ENCODE data around the gene ADCY1. TPM values are rescaled to one million over a fixed set of nuclear protein-coding genes. Genes with fewer than 3 reads are reported as not detected.

Gene ADCY1
- total RNA-seq, 4 donors from 2014 or later: under 0.01 to 4.3 (median 4.1) TPM; not detected in 1

GRCh38 chr7:45606931-45607330 is 32.8 kb downstream of the ADCY1 start:
- TF ChIP-seq, protein P1, sequence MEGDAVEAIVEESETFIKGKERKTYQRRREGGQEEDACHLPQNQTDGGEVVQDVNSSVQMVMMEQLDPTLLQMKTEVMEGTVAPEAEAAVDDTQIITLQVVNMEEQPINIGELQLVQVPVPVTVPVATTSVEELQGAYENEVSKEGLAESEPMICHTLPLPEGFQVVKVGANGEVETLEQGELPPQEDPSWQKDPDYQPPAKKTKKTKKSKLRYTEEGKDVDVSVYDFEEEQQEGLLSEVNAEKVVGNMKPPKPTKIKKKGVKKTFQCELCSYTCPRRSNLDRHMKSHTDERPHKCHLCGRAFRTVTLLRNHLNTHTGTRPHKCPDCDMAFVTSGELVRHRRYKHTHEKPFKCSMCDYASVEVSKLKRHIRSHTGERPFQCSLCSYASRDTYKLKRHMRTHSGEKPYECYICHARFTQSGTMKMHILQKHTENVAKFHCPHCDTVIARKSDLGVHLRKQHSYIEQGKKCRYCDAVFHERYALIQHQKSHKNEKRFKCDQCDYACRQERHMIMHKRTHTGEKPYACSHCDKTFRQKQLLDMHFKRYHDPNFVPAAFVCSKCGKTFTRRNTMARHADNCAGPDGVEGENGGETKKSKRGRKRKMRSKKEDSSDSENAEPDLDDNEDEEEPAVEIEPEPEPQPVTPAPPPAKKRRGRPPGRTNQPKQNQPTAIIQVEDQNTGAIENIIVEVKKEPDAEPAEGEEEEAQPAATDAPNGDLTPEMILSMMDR (IDR thresholded peaks at IDR 0.05): no peak
- no peak for TF ChIP-seq POLR2A (IDR thresholded peaks at IDR 0.05)
- Histone ChIP-seq H3K36me3 (no peaks in the 10 kb centered on the region), H3K27ac (no peak overlapping the region), H3K27me3 (no peaks in the 10 kb centered on the region), H3K4me1 (no peaks in the 10 kb centered on the region), H3K9me3 (no peaks in the 10 kb centered on the region), H3K4me3 (no peak overlapping the region)
- no peak for DNase-seq
- intact Hi-C loops (cut with DNase I; ENCODE audit: low total_unique reads): no loop called here

- TF ChIP-seq POLR2A (IDR thresholded peaks at IDR 0.05): no peak
- TF ChIP-seq, protein P1 (IDR thresholded peaks at IDR 0.05): no peak
- intact Hi-C loops (cut with DNase I; ENCODE audit: low total_unique reads): no loop called here
These were observed 35.0 kb downstream of the ADCY1 start for GRCh38 chr7:45609180-45609579.

GRCh38 chr7:45610019-45610418 is 35.9 kb downstream of the ADCY1 start:
- no peaks in the 10 kb centered on the region for H3K36me3 ChIP-seq
- no peaks in the 10 kb centered on the region for H3K9me3 ChIP-seq
- H3K27ac ChIP-seq: no peak overlapping the region
- no peaks in the 10 kb centered on the region for H3K4me1 ChIP-seq
- no peak overlapping the region for H3K4me3 ChIP-seq
- H3K27me3 ChIP-seq: no peaks in the 10 kb centered on the region
- TF ChIP-seq POLR2A (IDR thresholded peaks at IDR 0.05): no peak
- TF ChIP-seq, protein P1 (IDR thresholded peaks at IDR 0.05): no peak
- intact Hi-C loops (cut with DNase I; ENCODE audit: low total_unique reads): no loop called here
- no peak for DNase-seq

More at GRCh38 chr7:45609180-45609579, 35.0 kb downstream of the ADCY1 start:
- H3K9me3 ChIP-seq: no peaks in the 10 kb centered on the region
- H3K36me3 ChIP-seq: no peaks in the 10 kb centered on the region
- H3K4me3 ChIP-seq: no peak overlapping the region
- DNase-seq: no peak
- H3K27ac ChIP-seq: no peak overlapping the region
- H3K4me1 ChIP-seq: no peaks in the 10 kb centered on the region
- no peaks in the 10 kb centered on the region for H3K27me3 ChIP-seq

DNA sequence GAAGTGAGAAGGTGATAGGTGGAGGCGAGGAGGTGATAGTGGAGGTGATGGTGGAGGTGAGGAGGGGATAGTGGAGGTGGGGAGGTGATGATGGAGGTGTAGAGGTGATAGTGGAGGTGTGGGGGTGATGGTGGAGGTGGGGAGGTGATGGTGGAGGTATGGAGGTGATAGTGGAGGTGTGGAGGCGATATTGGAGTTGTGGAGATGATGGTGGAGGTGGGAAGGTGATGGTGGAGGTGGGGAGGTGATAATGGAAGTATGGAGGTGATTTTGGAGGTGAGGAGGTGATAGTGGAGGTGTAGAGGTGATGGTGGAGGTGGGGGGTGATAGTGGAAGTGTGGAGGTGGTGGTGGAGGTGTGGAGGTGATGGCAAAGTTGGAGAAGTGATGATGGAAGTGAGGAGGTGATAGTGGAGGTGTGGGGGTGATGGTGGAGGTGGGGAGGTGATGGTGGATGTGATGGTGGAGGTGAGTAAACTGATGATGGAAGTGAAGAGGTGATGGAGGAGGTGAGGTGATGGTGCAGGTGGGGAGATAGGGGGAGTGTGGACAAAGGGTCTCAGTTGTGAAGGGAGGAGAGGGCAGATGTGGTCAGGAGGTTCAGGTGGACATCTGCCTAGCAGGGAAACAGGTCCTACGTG is 36.6 kb downstream of the ADCY1 start:
- Histone ChIP-seq H3K27me3 (no peaks in the 10 kb centered on the region), H3K27ac (no peak overlapping the region), H3K9me3 (no peaks in the 10 kb centered on the region), H3K4me1 (no peaks in the 10 kb centered on the region), H3K36me3 (no peaks in the 10 kb centered on the region), H3K4me3 (no peak overlapping the region)
- no peak for DNase-seq
- intact Hi-C loops (cut with DNase I; ENCODE audit: low total_unique reads): no loop called here
- no peak for TF ChIP-seq POLR2A (IDR thresholded peaks at IDR 0.05)
- TF ChIP-seq, protein P1 (IDR thresholded peaks at IDR 0.05): no peak

GRCh38 chr7:45617166-45617565 is 43.0 kb downstream of the ADCY1 start:
- peaks cover 0 to 4% of the 10 kb centered on the region in 2 donors for H3K9me3 ChIP-seq
- DNase-seq: no peak
- no peak for TF ChIP-seq POLR2A (IDR thresholded peaks at IDR 0.05)
- TF ChIP-seq, protein P1 (IDR thresholded peaks at IDR 0.05): no peak
- H3K27me3 ChIP-seq: no peaks in the 10 kb centered on the region
- intact Hi-C loops (cut with DNase I; ENCODE audit: low total_unique reads): no loop called here
- no peak overlapping the region for H3K4me3 ChIP-seq
- H3K36me3 ChIP-seq: no peaks in the 10 kb centered on the region
- H3K27ac ChIP-seq: no peak overlapping the region
- H3K4me1 ChIP-seq: no peaks in the 10 kb centered on the region

Data from uterus (tissue), 4 donors.